Left lung (tissue), 10 donors: Measurements from ENCODE around the gene NXPH4. TPM values are rescaled to one million over a fixed set of nuclear protein-coding genes. Genes with fewer than 3 reads are reported as not detected.
A peak's percentile ranks its signal among the peaks of the same experiment; 100 is the strongest.

Experiments
- ATAC-seq: fragments of 200-7000 bp; cut with Tn5 transposase; one replicate; pipeline ENCODE4 v1.9.1; 2020; ENCODE audit warnings: moderate library complexity
- DNase-seq, 4 donors: peaks; one replicate each; pipeline ENCODE4 v3.0.0-alpha.2; 2013 to 2020
- H3K27ac ChIP-seq, 2 donors: fragments of 200-600 bp; sonication (generic) in 1 of 2; one replicate each; pipeline versions ENCODE4 v1.5.0 to v1.8.0; 2020 to 2021
- H3K27me3 ChIP-seq, 2 donors: fragments of 200-600 bp; sonication (generic) in 1 of 2; one replicate each; pipeline versions ENCODE4 v1.5.0 to v1.8.0; 2020 to 2021
- H3K36me3 ChIP-seq, 2 donors: fragments of 200-600 bp; sonication (generic) in 1 of 2; one replicate each; pipeline versions ENCODE4 v1.5.0 to v1.8.0; 2020 to 2021
- H3K4me1 ChIP-seq, 2 donors: fragments of 200-600 bp; one replicate each; pipeline ENCODE4 v1.8.0; 2021
- H3K4me3 ChIP-seq, 2 donors: fragments of 200-600 bp; sonication (generic) in 1 of 2; one replicate each; pipeline versions ENCODE4 v1.5.0 to v1.8.0; 2020 to 2021; ENCODE audit warnings: mild to moderate bottlenecking in 1 of 2
- H3K9me3 ChIP-seq, 2 donors: fragments of 200-600 bp; sonication (generic) in 1 of 2; one replicate each; pipeline versions ENCODE4 v1.5.0 to v1.8.0; 2020 to 2021
- intact Hi-C, 2 donors: fragments of 100-400 bp; cut with DNase I; formaldehyde crosslinking; loops; one replicate each; pipeline versions ENCODE4 v1.11.2 to v1.14.2; 2022
- polyA plus RNA-seq, 6 donors: library from polyadenylated mRNA; unstranded; fragments of 120-200 nt; gene quantifications; one replicate each; pipeline ENCODE4 v1.2.1, GENCODE V29; 2013; ENCODE audit not compliant: insufficient read length in 6 of 6
- total RNA-seq, 2 donors: library from RNA; stranded (reverse); fragmentation: NEBNext Ultra II Directional; extraction: Animal tissue kit (Norgen Biotek cat#: 25700); gene quantifications; one replicate each; pipeline ENCODE4 v1.2.1, GENCODE V29; 2021
- TF ChIP-seq, protein P1 (sequence below), 2 donors: fragments of 200-600 bp; sonication (generic) in 1 of 2; IDR thresholded peaks; one replicate each; pipeline versions ENCODE4 v1.5.0 to v1.8.0; 2021; ENCODE audit warnings: antibody characterized with exemption in 2 of 2
- donor health status: DM: no; HTN: yes; CAD: no.
- donor health status: DM: no; HTN: no; CAD: no.

NXPH4 gene
- total and polyA plus RNA-seq, 8 donors = 0.67 to 1.7 (median 1.1) TPM

DNA sequence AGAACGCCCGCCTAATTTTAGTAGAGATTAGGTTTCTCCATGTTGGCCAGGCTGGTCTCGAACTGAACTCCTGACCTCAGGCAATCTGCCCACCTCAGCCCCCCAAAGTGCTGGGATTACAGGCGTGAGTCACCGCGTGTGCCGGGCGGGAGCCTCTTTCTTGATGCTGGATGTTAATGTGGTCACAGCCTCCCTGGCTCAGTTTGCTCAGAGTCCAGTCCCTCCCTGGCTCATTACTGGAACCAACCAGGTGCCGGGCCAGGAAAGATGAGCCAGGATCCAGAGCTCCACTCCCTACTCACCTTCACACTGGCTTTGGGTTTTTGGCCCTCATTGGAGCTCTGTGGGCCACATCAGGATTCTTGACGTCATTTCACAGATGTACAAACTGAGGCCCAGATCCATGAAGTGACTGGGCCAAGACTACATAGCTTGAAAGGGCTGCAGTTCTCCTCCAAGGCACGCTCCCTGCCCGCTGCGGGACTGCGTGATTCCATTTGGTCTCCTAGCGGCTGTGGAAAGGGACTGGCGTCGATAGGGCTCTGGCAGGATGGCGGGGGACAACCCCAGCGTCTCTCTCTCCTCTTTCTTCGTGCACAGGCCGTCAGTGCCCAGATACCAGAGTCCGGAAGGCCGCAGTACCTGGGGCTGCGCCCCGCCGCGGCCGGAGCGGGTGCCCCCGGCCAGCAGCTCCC is 7.8 kb downstream of the NXPH4 start:
- intact Hi-C loops = no loop called here
- Histone ChIP-seq H3K4me3 (no peak overlapping the region), H3K27ac (no peak overlapping the region), H3K36me3 (no peaks in the 10 kb centered on the region), H3K9me3 (no peaks in the 10 kb centered on the region), H3K27me3 (peaks cover 75 to 84% of the 10 kb centered on the region in 2 donors), H3K4me1 (peaks cover 0 to 31% of the 10 kb centered on the region in 2 donors)
- ATAC-seq = no peak
- TF ChIP-seq, protein P1, sequence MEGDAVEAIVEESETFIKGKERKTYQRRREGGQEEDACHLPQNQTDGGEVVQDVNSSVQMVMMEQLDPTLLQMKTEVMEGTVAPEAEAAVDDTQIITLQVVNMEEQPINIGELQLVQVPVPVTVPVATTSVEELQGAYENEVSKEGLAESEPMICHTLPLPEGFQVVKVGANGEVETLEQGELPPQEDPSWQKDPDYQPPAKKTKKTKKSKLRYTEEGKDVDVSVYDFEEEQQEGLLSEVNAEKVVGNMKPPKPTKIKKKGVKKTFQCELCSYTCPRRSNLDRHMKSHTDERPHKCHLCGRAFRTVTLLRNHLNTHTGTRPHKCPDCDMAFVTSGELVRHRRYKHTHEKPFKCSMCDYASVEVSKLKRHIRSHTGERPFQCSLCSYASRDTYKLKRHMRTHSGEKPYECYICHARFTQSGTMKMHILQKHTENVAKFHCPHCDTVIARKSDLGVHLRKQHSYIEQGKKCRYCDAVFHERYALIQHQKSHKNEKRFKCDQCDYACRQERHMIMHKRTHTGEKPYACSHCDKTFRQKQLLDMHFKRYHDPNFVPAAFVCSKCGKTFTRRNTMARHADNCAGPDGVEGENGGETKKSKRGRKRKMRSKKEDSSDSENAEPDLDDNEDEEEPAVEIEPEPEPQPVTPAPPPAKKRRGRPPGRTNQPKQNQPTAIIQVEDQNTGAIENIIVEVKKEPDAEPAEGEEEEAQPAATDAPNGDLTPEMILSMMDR (IDR thresholded peaks at IDR 0.05) = no peak
- DNase-seq = peak in 1 of 4 donors; percentile 31

DNA sequence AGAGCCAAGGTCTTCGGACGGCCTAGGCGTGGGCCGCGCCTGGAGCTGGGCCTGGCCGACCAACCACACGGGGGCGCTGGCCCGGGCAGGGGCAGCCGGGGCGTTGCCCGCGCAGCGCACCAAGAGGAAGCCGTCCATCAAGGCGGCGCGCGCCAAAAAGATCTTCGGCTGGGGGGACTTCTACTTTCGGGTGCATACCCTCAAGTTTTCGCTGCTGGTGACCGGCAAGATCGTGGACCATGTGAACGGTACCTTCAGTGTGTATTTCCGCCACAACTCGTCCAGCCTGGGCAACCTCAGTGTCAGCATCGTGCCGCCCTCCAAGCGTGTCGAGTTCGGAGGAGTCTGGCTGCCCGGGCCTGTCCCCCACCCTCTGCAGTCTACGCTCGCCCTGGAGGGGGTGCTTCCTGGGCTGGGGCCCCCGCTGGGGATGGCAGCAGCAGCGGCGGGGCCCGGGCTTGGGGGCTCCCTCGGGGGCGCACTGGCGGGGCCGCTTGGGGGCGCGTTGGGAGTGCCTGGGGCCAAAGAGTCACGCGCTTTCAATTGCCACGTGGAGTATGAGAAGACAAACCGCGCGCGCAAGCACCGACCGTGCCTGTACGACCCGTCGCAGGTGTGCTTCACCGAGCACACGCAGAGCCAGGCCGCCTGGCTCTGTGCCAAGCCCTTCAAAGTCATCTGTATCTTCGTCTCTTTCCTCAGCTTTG is 8.5 kb downstream of the NXPH4 start:
- TF ChIP-seq, protein P1 (IDR thresholded peaks at IDR 0.05) = peak; percentile 61 to 85
- intact Hi-C loops = no loop called here
- Histone ChIP-seq H3K9me3 (no peaks in the 10 kb centered on the region), H3K4me3 (peak overlapping the region in 1 of 2 donors; percentile 1), H3K4me1 (peaks cover 0 to 37% of the 10 kb centered on the region in 2 donors), H3K36me3 (no peaks in the 10 kb centered on the region), H3K27me3 (peaks cover 68 to 77% of the 10 kb centered on the region in 2 donors), H3K27ac (no peak overlapping the region)
- peak; percentile 70 for ATAC-seq
- peak in 1 of 4 donors; percentile 96 for DNase-seq

- peaks cover 63 to 71% of the 10 kb centered on the region in 2 donors for H3K27me3 ChIP-seq
- ATAC-seq = no peak
Measured at GRCh38 chr12:57225680-57226210, 9.2 kb downstream of the NXPH4 start.

DNA sequence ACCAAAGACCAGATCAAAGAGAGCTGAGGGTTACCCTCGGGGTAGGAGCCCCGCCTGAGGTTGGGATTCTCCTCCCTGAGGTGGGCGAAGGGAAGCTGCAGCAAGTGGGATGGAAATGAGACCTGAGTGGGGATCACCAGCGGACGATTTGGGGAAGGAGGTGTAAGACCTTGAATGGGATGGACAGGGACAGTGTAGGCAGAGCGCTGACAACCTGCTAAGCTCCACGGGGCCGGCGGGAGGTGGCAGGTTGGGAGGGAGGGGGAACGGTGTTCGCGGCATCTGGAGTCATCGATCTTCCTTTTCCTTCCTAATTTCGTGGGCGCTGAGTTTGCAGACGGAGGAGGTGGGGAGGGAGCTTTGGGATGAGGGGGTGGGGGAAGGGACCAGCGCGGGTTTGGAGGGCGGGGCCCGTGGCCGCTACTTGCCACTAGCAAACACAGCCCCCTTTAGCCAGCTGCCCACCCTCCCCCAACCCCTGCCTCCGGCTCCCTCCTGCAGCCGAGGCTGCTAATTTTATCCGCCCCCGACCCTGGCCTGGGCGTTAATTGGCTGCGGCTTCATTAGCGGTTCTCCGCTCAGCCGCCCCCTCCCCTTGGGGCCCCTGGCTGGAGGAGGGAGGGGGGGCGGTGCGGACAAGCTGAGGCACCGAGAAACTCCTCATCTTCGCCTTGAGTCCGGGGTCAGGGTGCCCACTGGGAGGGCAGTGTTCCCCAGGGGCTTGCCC is 10.2 kb downstream of the NXPH4 start:
- Histone ChIP-seq H3K9me3 (no peaks in the 10 kb centered on the region), H3K4me1 (peaks cover 0 to 53% of the 10 kb centered on the region in 2 donors), H3K36me3 (peaks cover 0 to 7% of the 10 kb centered on the region in 2 donors), H3K4me3 (no peak overlapping the region), H3K27me3 (peaks cover 55 to 60% of the 10 kb centered on the region in 2 donors), H3K27ac (no peak overlapping the region)
- peak in 1 of 4 donors; percentile 55 for DNase-seq
- intact Hi-C loops = no loop called here
- TF ChIP-seq, protein P1 (IDR thresholded peaks at IDR 0.05) = no peak
- no peak for ATAC-seq

More at GRCh38 chr12:57225680-57226210, 9.2 kb downstream of the NXPH4 start:
- no peak overlapping the region for H3K4me3 ChIP-seq
- TF ChIP-seq, protein P1 (IDR thresholded peaks at IDR 0.05) = no peak
- intact Hi-C loops = no loop called here
- H3K9me3 ChIP-seq = no peaks in the 10 kb centered on the region
- no peak overlapping the region for H3K27ac ChIP-seq
- H3K4me1 ChIP-seq = peaks cover 0 to 43% of the 10 kb centered on the region in 2 donors
- no peaks in the 10 kb centered on the region for H3K36me3 ChIP-seq
- peak in 1 of 4 donors; percentile 31 for DNase-seq
